Caki2 (cell line): ENCODE measurements around the gene METTL22. TPM values are rescaled to one million over a fixed set of nuclear protein-coding genes. Genes with fewer than 3 reads are reported as not detected.

Experiments
- total RNA-seq: library from RNA; depleted of rRNA; stranded (reverse); fragments of >200 nt; shearing (Covaris generic); gene quantifications from 2 replicates; pipeline ENCODE4 v1.2.3, GENCODE V29; 2014; ENCODE audit warnings: low replicate concordance; rRNA removed

Gene METTL22
- total RNA-seq, 1 experiment from 2014 or later, result 44.9 TPM

Other genes with a start within 250 kb of the METTL22 start
- not detected in 2 replicates for gene TMEM114, start 31.2 kb upstream of the METTL22 start, total RNA-seq
- gene ABAT, start 52.9 kb downstream of the METTL22 start, total RNA-seq, result 0.24 TPM in 1 of 2 replicates, not detected in the other
- gene TMEM186, start 175.9 kb downstream of the METTL22 start, total RNA-seq, result 10.2 and 17.8 TPM in 2 replicates
- gene PMM2, start 176.1 kb downstream of the METTL22 start, total RNA-seq, result 56.1 and 85.8 TPM in 2 replicates
- 293 and 367 TPM in 2 replicates for gene CARHSP1, start 247.3 kb downstream of the METTL22 start, total RNA-seq